ENCODE results near the gene ARPC1B. TPM values are rescaled to one million over a fixed set of nuclear protein-coding genes. Genes with fewer than 3 reads are reported as not detected.

Gene ARPC1B
- total and polyA plus RNA-seq, 2 of the 8 experiments (the other 6 are each of a cell fraction or from before 2014, with no cell fraction given), result 64.5 to 115 TPM

DNA sequence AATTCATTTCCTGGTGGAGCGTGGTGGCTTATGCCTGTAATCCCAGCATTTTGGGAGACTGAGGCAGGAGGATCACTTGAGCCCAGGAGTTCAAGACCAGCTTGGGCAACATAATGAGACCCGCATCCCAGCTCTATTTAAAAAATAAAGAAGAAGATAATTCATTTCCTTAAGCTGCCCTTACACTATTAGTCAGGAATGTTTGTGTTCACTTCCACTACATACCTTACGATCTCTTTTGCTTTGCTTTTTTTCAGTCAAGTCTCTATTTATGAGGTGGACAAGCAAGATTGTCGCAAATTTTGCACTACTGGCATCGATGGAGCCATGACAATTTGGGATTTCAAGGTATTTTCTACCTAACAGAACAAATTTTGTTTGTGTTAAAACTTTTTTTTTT, 11.2 kb upstream of the ARPC1B start (continued):
- no peak for TF ChIP-seq MAFK (IDR thresholded peaks at IDR 0.05; ENCODE audit: low read depth, low read length)
- TF ChIP-seq SAP30 (IDR thresholded peaks at IDR 0.05; ENCODE audit: insufficient read depth, insufficient replicate concordance, low read length), result no peak
- TF ChIP-seq HDAC2 (IDR thresholded peaks at IDR 0.05; ENCODE audit: borderline replicate concordance in 1 of 2, low read depth in 2 of 2, low read length in 2 of 2), result no peak
- TF ChIP-seq, protein P1, sequence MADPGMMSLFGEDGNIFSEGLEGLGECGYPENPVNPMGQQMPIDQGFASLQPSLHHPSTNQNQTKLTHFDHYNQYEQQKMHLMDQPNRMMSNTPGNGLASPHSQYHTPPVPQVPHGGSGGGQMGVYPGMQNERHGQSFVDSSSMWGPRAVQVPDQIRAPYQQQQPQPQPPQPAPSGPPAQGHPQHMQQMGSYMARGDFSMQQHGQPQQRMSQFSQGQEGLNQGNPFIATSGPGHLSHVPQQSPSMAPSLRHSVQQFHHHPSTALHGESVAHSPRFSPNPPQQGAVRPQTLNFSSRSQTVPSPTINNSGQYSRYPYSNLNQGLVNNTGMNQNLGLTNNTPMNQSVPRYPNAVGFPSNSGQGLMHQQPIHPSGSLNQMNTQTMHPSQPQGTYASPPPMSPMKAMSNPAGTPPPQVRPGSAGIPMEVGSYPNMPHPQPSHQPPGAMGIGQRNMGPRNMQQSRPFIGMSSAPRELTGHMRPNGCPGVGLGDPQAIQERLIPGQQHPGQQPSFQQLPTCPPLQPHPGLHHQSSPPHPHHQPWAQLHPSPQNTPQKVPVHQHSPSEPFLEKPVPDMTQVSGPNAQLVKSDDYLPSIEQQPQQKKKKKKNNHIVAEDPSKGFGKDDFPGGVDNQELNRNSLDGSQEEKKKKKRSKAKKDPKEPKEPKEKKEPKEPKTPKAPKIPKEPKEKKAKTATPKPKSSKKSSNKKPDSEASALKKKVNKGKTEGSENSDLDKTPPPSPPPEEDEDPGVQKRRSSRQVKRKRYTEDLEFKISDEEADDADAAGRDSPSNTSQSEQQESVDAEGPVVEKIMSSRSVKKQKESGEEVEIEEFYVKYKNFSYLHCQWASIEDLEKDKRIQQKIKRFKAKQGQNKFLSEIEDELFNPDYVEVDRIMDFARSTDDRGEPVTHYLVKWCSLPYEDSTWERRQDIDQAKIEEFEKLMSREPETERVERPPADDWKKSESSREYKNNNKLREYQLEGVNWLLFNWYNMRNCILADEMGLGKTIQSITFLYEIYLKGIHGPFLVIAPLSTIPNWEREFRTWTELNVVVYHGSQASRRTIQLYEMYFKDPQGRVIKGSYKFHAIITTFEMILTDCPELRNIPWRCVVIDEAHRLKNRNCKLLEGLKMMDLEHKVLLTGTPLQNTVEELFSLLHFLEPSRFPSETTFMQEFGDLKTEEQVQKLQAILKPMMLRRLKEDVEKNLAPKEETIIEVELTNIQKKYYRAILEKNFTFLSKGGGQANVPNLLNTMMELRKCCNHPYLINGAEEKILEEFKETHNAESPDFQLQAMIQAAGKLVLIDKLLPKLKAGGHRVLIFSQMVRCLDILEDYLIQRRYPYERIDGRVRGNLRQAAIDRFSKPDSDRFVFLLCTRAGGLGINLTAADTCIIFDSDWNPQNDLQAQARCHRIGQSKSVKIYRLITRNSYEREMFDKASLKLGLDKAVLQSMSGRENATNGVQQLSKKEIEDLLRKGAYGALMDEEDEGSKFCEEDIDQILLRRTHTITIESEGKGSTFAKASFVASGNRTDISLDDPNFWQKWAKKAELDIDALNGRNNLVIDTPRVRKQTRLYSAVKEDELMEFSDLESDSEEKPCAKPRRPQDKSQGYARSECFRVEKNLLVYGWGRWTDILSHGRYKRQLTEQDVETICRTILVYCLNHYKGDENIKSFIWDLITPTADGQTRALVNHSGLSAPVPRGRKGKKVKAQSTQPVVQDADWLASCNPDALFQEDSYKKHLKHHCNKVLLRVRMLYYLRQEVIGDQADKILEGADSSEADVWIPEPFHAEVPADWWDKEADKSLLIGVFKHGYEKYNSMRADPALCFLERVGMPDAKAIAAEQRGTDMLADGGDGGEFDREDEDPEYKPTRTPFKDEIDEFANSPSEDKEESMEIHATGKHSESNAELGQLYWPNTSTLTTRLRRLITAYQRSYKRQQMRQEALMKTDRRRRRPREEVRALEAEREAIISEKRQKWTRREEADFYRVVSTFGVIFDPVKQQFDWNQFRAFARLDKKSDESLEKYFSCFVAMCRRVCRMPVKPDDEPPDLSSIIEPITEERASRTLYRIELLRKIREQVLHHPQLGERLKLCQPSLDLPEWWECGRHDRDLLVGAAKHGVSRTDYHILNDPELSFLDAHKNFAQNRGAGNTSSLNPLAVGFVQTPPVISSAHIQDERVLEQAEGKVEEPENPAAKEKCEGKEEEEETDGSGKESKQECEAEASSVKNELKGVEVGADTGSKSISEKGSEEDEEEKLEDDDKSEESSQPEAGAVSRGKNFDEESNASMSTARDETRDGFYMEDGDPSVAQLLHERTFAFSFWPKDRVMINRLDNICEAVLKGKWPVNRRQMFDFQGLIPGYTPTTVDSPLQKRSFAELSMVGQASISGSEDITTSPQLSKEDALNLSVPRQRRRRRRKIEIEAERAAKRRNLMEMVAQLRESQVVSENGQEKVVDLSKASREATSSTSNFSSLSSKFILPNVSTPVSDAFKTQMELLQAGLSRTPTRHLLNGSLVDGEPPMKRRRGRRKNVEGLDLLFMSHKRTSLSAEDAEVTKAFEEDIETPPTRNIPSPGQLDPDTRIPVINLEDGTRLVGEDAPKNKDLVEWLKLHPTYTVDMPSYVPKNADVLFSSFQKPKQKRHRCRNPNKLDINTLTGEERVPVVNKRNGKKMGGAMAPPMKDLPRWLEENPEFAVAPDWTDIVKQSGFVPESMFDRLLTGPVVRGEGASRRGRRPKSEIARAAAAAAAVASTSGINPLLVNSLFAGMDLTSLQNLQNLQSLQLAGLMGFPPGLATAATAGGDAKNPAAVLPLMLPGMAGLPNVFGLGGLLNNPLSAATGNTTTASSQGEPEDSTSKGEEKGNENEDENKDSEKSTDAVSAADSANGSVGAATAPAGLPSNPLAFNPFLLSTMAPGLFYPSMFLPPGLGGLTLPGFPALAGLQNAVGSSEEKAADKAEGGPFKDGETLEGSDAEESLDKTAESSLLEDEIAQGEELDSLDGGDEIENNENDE (IDR thresholded peaks at IDR 0.05; ENCODE audit: insufficient replicate concordance, low read length), result no peak

All from H1 (cell line).